Right atrium auricular region (tissue), 2 donors: ENCODE data around the gene PNLIPRP2. TPM values are rescaled to one million over a fixed set of nuclear protein-coding genes. Genes with fewer than 3 reads are reported as not detected.

ENCODE experiments used
- DNase-seq: peaks from one replicate; pipeline ENCODE4 v3.0.0-alpha.2; 2019; ENCODE audit warnings: low spot score
- H3K27ac ChIP-seq, 2 donors: fragments of 200-600 bp; sonication (generic); 1 replicate in 1 of 2; 2 replicates in 1 of 2; pipeline ENCODE4 v1.5.1; 2016 to 2019
- H3K27me3 ChIP-seq, 2 donors: fragments of 200-600 bp; sonication (generic); one replicate each; pipeline versions ENCODE4 v1.5.1 to v1.6.0; 2017 to 2019
- H3K36me3 ChIP-seq: fragments of 200-600 bp; sonication (generic); one replicate; pipeline ENCODE4 v1.5.1; 2016
- H3K4me1 ChIP-seq, 2 donors: fragments of 200-600 bp; sonication (generic); one replicate each; pipeline versions ENCODE4 v1.5.1 to v1.6.0; 2017 to 2019
- H3K4me3 ChIP-seq, 2 donors: fragments of 200-600 bp; sonication (generic); 1 replicate in 1 of 2; 2 replicates in 1 of 2; pipeline ENCODE4 v1.5.1; 2017 to 2019; ENCODE audit warnings: mild to moderate bottlenecking in 1 of 2, moderate library complexity in 1 of 2
- H3K9me3 ChIP-seq, 2 donors: fragments of 200-600 bp; sonication (generic); one replicate each; pipeline ENCODE4 v1.5.1; 2019
- CTCF ChIP-seq, 2 donors: fragments of 200-600 bp; sonication (generic); IDR thresholded peaks; one replicate each; pipeline ENCODE4 v1.5.1; 2019; ENCODE audit warnings: antibody characterized with exemption in 2 of 2
- total RNA-seq, 2 donors: library from RNA; depleted of rRNA; stranded (reverse); fragments of >200 nt; gene quantifications; one replicate each; pipeline ENCODE4 v1.1.0, GENCODE V29; 2016

PNLIPRP2 gene
- total RNA-seq, 2 donors from 2014 or later, result not detected

GRCh38 chr10:116614796-116615195 lies 6.0 kb upstream of the PNLIPRP2 start:
- Histone ChIP-seq H3K36me3 (no peaks in the 10 kb centered on the region), H3K27ac (no peak overlapping the region), H3K27me3 (no peaks in the 10 kb centered on the region), H3K4me1 (no peaks in the 10 kb centered on the region), H3K9me3 (no peaks in the 10 kb centered on the region), H3K4me3 (no peak overlapping the region)
- TF ChIP-seq CTCF (IDR thresholded peaks at IDR 0.05), result no peak
- no peak for DNase-seq

GRCh38 chr10:116615199-116615776 lies 5.5 kb upstream of the PNLIPRP2 start:
- Histone ChIP-seq H3K9me3 (no peaks in the 10 kb centered on the region), H3K27me3 (no peaks in the 10 kb centered on the region), H3K27ac (no peak overlapping the region), H3K4me1 (no peaks in the 10 kb centered on the region), H3K4me3 (no peak overlapping the region), H3K36me3 (no peaks in the 10 kb centered on the region)
- no peak for DNase-seq
- TF ChIP-seq CTCF (IDR thresholded peaks at IDR 0.05), result no peak

- Histone ChIP-seq H3K4me1 (no peaks in the 10 kb centered on the region), H3K27me3 (no peaks in the 10 kb centered on the region)
These were observed 723 bp downstream of the PNLIPRP2 start for GRCh38 chr10:116621476-116621875.

GRCh38 chr10:116621934-116622655 lies 1.3 kb downstream of the PNLIPRP2 start:
- H3K36me3 ChIP-seq, result no peaks in the 10 kb centered on the region
- H3K27me3 ChIP-seq, result no peaks in the 10 kb centered on the region
- no peak for TF ChIP-seq CTCF (IDR thresholded peaks at IDR 0.05)
- H3K9me3 ChIP-seq, result no peaks in the 10 kb centered on the region
- peak; percentile 16 for DNase-seq
- H3K27ac ChIP-seq, result no peak overlapping the region
- H3K4me3 ChIP-seq, result no peak overlapping the region
- no peaks in the 10 kb centered on the region for H3K4me1 ChIP-seq

More at GRCh38 chr10:116621476-116621875, 723 bp downstream of the PNLIPRP2 start:
- DNase-seq, result no peak
- no peaks in the 10 kb centered on the region for H3K9me3 ChIP-seq
- H3K4me3 ChIP-seq, result no peak overlapping the region
- H3K36me3 ChIP-seq, result no peaks in the 10 kb centered on the region
- TF ChIP-seq CTCF (IDR thresholded peaks at IDR 0.05), result no peak
- no peak overlapping the region for H3K27ac ChIP-seq

GRCh38 chr10:116625845-116626244 lies 5.1 kb downstream of the PNLIPRP2 start:
- Histone ChIP-seq H3K4me1 (no peaks in the 10 kb centered on the region), H3K36me3 (no peaks in the 10 kb centered on the region), H3K27me3 (no peaks in the 10 kb centered on the region), H3K9me3 (no peaks in the 10 kb centered on the region), H3K4me3 (no peak overlapping the region), H3K27ac (no peak overlapping the region)
- no peak for DNase-seq
- no peak for TF ChIP-seq CTCF (IDR thresholded peaks at IDR 0.05)
